HepG2 (cell line): ENCODE results near the gene MAN1A1. TPM values are rescaled to one million over a fixed set of nuclear protein-coding genes. Genes with fewer than 3 reads are reported as not detected.

Source experiments
- ATAC-seq: fragments of 200-7000 bp; cut with Tn5 transposase; 3 replicates; pipeline ENCODE4 v1.9.1; 2020; ENCODE audit warnings: mild to moderate bottlenecking, moderate library complexity
- BruUV-seq: library from RNA; stranded (reverse); fragments of 400-500 nt; replicated peaks from 2 replicates; lab custom pipeline; 2021; lab: Mats Ljungman, UMichigan
- CTCF ChIA-PET: fragments of 300-600 bp; formaldehyde crosslinking; extraction: SDS; loops from one replicate; lab custom pipeline; 2021; ENCODE audit warnings: low total read pairs, inconsistent platforms, low intra/inter-chr PET ratio; lab: Yijun Ruan, JAX
- POLR2A ChIA-PET: fragments of 350-600 bp; sonication (Branson Sonifier 250); formaldehyde crosslinking; loops from one replicate; lab custom pipeline; 2020; ENCODE audit warnings: antibody characterized with exemption, inconsistent platforms; lab: Yijun Ruan, JAX
- DNase-seq: peaks from one replicate; pipeline ENCODE4 v3.0.0-alpha.2; 2015; ENCODE audit warnings: low spot score
- FAIRE-seq: peaks from 3 replicates; lab custom pipeline; 2011; peaks lifted over from hg19 to GRCh38; lab: Jason Lieb, UNC
- H2AFZ ChIP-seq: one replicate; pipeline ENCODE4 v1.6.1; 2011; ENCODE audit warnings: low read length, inconsistent platforms
- H3K27ac ChIP-seq: fragments of 300-600 bp; 3 replicates; pipeline ENCODE4 v1.8.0; 2011; ENCODE audit warnings: mixed run types, mild to moderate bottlenecking, mixed read lengths, low read length, inconsistent platforms; ENCODE audit not compliant: insufficient read depth; ENCODE audit errors: extremely low read length
- H3K27me3 ChIP-seq, 2 experiments: fragments of 200-600 bp in 1 of 2; 2 replicates in 1 of 2; 3 replicates in 1 of 2; pipeline versions ENCODE4 v1.6.0 to v1.8.0; 2011; ENCODE audit warnings: low read length in 2 of 2, mild to moderate bottlenecking in 2 of 2, moderate library complexity in 2 of 2, inconsistent platforms in 1 of 2; ENCODE audit not compliant: insufficient read depth in 2 of 2, control insufficient read depth in 1 of 2
- H3K36me3 ChIP-seq, 2 experiments: fragments of 200-600 bp in 1 of 2; replicated peaks in 1 of 2; 2 replicates in 1 of 2; 3 replicates in 1 of 2; pipeline versions ENCODE4 v1.5.1 to v1.8.0; 2011; ENCODE audit warnings: low read length in 2 of 2, inconsistent platforms in 1 of 2; ENCODE audit not compliant: insufficient read depth in 2 of 2, control insufficient read depth in 1 of 2
- H3K4me1 ChIP-seq: 2 replicates; pipeline ENCODE4 v1.5.1; 2012; ENCODE audit warnings: low read length, inconsistent platforms; ENCODE audit not compliant: insufficient read depth
- H3K4me2 ChIP-seq: 2 replicates; pipeline ENCODE4 v1.6.0; 2011; ENCODE audit warnings: low read depth, low read length, inconsistent platforms
- H3K4me3 ChIP-seq, 3 experiments: fragments of 200-600 bp in 1 of 3; sonication (generic), shearing (Covaris generic) in 1 of 3; replicated peaks in 1 of 3; 2 replicates each; pipeline ENCODE4 v1.5.1; 2011 to 2016; ENCODE audit warnings: low read length in 3 of 3, inconsistent platforms in 2 of 3, low read depth in 2 of 3, mild to moderate bottlenecking in 2 of 3, control low read depth in 1 of 3, mixed read lengths in 1 of 3; ENCODE audit not compliant: insufficient read depth in 1 of 3
- H3K79me2 ChIP-seq: one replicate; pipeline ENCODE4 v1.6.1; 2011; ENCODE audit warnings: low read length, inconsistent platforms; ENCODE audit not compliant: insufficient read depth
- H3K9ac ChIP-seq: 2 replicates; pipeline ENCODE4 v1.6.0; 2011; ENCODE audit warnings: mild to moderate bottlenecking, low read depth, low read length, inconsistent platforms; ENCODE audit not compliant: insufficient read depth
- H3K9me3 ChIP-seq: 2 replicates; pipeline ENCODE4 v1.5.1; 2012; ENCODE audit warnings: mild to moderate bottlenecking, low read length
- H4K20me1 ChIP-seq: 2 replicates; pipeline ENCODE4 v1.6.0; 2011; ENCODE audit warnings: inconsistent platforms, mild to moderate bottlenecking, low read length, moderate library complexity; ENCODE audit not compliant: insufficient read depth
- BRD4 ChIP-seq: sonication (generic); formaldehyde crosslinking; IDR thresholded peaks from 2 replicates; pipeline ENCODE4 v1.4.0; 2020; ENCODE audit warnings: missing genetic modification reagents
- GABPB1 ChIP-seq: IDR thresholded peaks from 2 replicates; pipeline ENCODE4 v1.6.1; 2016; ENCODE audit warnings: mild to moderate bottlenecking, missing genetic modification reagents, moderate library complexity, missing compliant biosample characterization
- HNF4A ChIP-seq: sonication (generic); formaldehyde crosslinking; IDR thresholded peaks from 2 replicates; pipeline ENCODE4 v1.4.0; 2020; ENCODE audit warnings: missing genetic modification reagents
- POGZ ChIP-seq: sonication (generic); formaldehyde crosslinking; IDR thresholded peaks from 2 replicates; pipeline ENCODE4 v1.4.0; 2020; ENCODE audit warnings: mild to moderate bottlenecking, missing genetic modification reagents
- PPARG ChIP-seq: conservative IDR thresholded peaks from 2 replicates; pipeline ENCODE4 v1.6.1; 2016; ENCODE audit warnings: missing biosample characterization, missing genetic modification reagents
- ZNF143 ChIP-seq: sonication (generic); formaldehyde crosslinking; IDR thresholded peaks from 2 replicates; pipeline ENCODE4 v1.4.0; 2020; ENCODE audit warnings: missing genetic modification reagents
- ZNF326 ChIP-seq: sonication (generic); formaldehyde crosslinking; IDR thresholded peaks from 2 replicates; pipeline ENCODE4 v1.4.0; 2020; ENCODE audit warnings: missing genetic modification reagents, borderline replicate concordance
- WGBS: methylation state at CpG from one replicate; pipeline ENCODE4 v1.1.6; 2017; ENCODE audit warnings: low lambda C conversion rate; 5-methylcytosine and 5-hydroxymethylcytosine counted together
- in situ Hi-C: cut with HindIII; loops from 2 replicates; pipeline ENCODE4 v1.10.0; 2017; ENCODE audit warnings: low pct_unique_long_range_greater_than_20kb; ENCODE audit not compliant: extremely low pct_ligation_motif_present
- intact Hi-C: fragments of 100-400 bp; cut with micrococcal nuclease; formaldehyde crosslinking; loops from one replicate; pipeline ENCODE4 v1.10.0; 2022; ENCODE audit not compliant: unreplicated experiment
- polyA plus RNA-seq, 8 experiments: library from polyadenylated mRNA; depleted of rRNA in 3 of 8; stranded (reverse) in 7 of 8; unstranded in 1 of 8; fragments of >200 nt; fragmentation: Illumina TruSeq in 4 of 8; extraction: Trizol in 4 of 8; gene quantifications; 2 replicates each; pipeline versions ENCODE4 v1.2.1 to v1.2.3, GENCODE V29; 2011 to 2016; ENCODE audit warnings: low read depth in 4 of 8, missing spikeins in 1 of 8, mixed read lengths in 1 of 8; ENCODE audit not compliant: insufficient read depth in 1 of 8
- total RNA-seq, 5 experiments: library from RNA; depleted of rRNA; stranded (reverse); fragments of >200 nt; fragmentation: Illumina TruSeq; extraction: Trizol; gene quantifications; 2 replicates each; pipeline ENCODE4 v1.2.3, GENCODE V29; 2016; ENCODE audit warnings: low read depth in 1 of 5
- TF ChIP-seq, protein P1 (sequence below): sonication (generic); formaldehyde crosslinking; IDR thresholded peaks from 2 replicates; pipeline ENCODE4 v1.4.0; 2020; ENCODE audit warnings: missing genetic modification reagents
- TF ChIP-seq, protein P2 (sequence below): sonication (generic); formaldehyde crosslinking; IDR thresholded peaks from 2 replicates; pipeline ENCODE4 v1.5.0; 2020; ENCODE audit warnings: missing genetic modification reagents, mild to moderate bottlenecking, borderline replicate concordance
- TF ChIP-seq, protein P3 (sequence below): IDR thresholded peaks from 2 replicates; pipeline ENCODE4 v1.4.0; 2020; ENCODE audit warnings: mild to moderate bottlenecking, missing genetic modification reagents
- TF ChIP-seq, protein P4 (sequence below): IDR thresholded peaks from 2 replicates; pipeline ENCODE4 v1.6.1; 2012; ENCODE audit warnings: low read depth, low read length, improper control_type of control experiment

Gene MAN1A1
- total and polyA plus RNA-seq, 2 of the 13 experiments (the other 11 are each of a cell fraction or from before 2014, with no cell fraction given): 156 to 236 TPM

DNA sequence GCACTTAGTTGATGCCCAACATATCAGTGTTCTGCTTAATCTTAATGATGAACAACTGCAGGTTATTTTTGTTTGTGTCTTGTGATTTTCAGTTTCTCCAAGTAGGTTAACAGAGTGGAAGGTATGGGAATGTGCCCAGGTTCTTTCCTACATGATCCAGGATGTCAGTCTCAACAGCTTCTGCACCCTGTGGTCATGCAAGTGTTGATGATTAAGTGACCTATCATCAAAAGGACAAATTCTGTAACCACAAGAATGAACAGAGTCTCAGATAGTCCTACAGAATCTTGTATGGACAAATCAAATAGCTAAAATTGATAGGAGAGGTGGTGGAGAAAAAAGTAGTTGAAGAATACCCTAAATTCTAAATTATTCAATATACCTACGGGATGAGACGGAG lies 26.1 kb downstream of the MAN1A1 start:
- in situ Hi-C loops: no loop called here
- CTCF ChIA-PET: no interaction called here
- 97% methylated on average over 2 of the region's 2 CpGs for WGBS

DNA sequence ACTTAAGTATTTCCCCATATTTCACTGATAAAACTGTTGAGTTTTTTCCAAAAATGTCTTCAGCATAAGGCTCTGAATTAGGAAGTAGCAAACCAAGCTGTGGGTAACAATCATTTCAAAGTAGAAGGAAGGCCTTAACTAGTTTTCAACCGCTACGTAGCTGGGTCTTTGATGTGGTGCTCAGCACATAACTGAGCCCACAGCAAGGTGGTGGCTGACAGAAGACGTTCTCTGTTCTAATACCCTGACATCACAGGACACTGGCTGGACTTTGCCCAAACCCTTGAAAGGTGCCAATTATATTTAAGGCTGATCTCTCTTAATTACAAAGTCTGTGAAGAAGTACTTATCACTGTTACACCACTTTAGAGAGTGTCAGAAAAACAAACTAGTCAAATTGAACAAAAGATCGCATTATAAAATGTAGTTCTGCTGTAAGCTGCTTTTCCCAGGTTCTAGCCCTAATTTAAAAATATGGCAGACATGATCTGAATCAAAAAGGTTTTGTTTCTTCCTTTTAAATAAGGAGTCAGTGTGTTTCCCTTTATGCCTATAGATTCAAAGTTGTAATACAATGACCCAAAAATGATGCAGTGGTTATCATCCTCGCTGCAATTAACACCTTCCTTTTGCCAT lies 26.7 kb downstream of the MAN1A1 start:
- H4K20me1 ChIP-seq: peaks cover 96% of the 10 kb centered on the region
- peaks cover 82% of the 10 kb centered on the region for H3K4me1 ChIP-seq
- no peak overlapping the region for H2AFZ ChIP-seq
- in situ Hi-C loops: no loop called here
- WGBS: 79% methylated on average over 5 of the region's 5 CpGs
- H3K9me3 ChIP-seq: no peaks in the 10 kb centered on the region
- no peak overlapping the region for H3K9ac ChIP-seq
- BruUV-seq: no TSS peak
- no peak for ATAC-seq
- POLR2A ChIA-PET: interaction anchor here (1.2 to 1.3 kb wide), 2 partner anchors 12 to 28 kb away, joined by 3 to 4 read pairs; no protein-coding TSS in a partner anchor
- DNase-seq: no peak
- H3K36me3 ChIP-seq: peaks cover 22 to 65% of the 10 kb centered on the region in 2 experiments
- intact Hi-C loops: no loop called here
- H3K4me3 ChIP-seq: no peak overlapping the region
- H3K4me2 ChIP-seq: no peak overlapping the region
- H3K27ac ChIP-seq: no peak overlapping the region
- FAIRE-seq: no peak
- H3K79me2 ChIP-seq: peaks cover 100% of the 10 kb centered on the region
- CTCF ChIA-PET: no interaction called here
- H3K27me3 ChIP-seq: no peaks in the 10 kb centered on the region
- TF ChIP-seq, protein P1, sequence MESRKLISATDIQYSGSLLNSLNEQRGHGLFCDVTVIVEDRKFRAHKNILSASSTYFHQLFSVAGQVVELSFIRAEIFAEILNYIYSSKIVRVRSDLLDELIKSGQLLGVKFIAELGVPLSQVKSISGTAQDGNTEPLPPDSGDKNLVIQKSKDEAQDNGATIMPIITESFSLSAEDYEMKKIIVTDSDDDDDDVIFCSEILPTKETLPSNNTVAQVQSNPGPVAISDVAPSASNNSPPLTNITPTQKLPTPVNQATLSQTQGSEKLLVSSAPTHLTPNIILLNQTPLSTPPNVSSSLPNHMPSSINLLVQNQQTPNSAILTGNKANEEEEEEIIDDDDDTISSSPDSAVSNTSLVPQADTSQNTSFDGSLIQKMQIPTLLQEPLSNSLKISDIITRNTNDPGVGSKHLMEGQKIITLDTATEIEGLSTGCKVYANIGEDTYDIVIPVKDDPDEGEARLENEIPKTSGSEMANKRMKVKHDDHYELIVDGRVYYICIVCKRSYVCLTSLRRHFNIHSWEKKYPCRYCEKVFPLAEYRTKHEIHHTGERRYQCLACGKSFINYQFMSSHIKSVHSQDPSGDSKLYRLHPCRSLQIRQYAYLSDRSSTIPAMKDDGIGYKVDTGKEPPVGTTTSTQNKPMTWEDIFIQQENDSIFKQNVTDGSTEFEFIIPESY (CRISPR knock-in tag): peak; percentile 87
- TF ChIP-seq, protein P2, sequence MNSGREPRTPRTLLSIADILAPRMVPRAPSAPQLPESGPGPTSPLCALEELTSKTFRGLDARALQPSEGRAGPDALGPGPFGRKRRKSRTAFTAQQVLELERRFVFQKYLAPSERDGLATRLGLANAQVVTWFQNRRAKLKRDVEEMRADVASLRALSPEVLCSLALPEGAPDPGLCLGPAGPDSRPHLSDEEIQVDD: no peak
- TF ChIP-seq, protein P3, sequence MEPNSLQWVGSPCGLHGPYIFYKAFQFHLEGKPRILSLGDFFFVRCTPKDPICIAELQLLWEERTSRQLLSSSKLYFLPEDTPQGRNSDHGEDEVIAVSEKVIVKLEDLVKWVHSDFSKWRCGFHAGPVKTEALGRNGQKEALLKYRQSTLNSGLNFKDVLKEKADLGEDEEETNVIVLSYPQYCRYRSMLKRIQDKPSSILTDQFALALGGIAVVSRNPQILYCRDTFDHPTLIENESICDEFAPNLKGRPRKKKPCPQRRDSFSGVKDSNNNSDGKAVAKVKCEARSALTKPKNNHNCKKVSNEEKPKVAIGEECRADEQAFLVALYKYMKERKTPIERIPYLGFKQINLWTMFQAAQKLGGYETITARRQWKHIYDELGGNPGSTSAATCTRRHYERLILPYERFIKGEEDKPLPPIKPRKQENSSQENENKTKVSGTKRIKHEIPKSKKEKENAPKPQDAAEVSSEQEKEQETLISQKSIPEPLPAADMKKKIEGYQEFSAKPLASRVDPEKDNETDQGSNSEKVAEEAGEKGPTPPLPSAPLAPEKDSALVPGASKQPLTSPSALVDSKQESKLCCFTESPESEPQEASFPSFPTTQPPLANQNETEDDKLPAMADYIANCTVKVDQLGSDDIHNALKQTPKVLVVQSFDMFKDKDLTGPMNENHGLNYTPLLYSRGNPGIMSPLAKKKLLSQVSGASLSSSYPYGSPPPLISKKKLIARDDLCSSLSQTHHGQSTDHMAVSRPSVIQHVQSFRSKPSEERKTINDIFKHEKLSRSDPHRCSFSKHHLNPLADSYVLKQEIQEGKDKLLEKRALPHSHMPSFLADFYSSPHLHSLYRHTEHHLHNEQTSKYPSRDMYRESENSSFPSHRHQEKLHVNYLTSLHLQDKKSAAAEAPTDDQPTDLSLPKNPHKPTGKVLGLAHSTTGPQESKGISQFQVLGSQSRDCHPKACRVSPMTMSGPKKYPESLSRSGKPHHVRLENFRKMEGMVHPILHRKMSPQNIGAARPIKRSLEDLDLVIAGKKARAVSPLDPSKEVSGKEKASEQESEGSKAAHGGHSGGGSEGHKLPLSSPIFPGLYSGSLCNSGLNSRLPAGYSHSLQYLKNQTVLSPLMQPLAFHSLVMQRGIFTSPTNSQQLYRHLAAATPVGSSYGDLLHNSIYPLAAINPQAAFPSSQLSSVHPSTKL (CRISPR knock-in tag): 0 out of 2 replicates have a peak, but pooled peaks have one; percentile 9

More for the DNA sequence above, 26.1 kb downstream of the MAN1A1 start:
- POLR2A ChIA-PET: interaction anchor here (0.9 to 1.3 kb wide), 3 partner anchors 17 to 27 kb away, joined by 3 to 4 read pairs (median 3); no protein-coding TSS in a partner anchor
- Histone ChIP-seq H2AFZ (no peak overlapping the region), H3K27me3 (no peaks in the 10 kb centered on the region), H4K20me1 (peaks cover 96% of the 10 kb centered on the region), H3K36me3 (peaks cover 20 to 65% of the 10 kb centered on the region in 2 experiments), H3K4me2 (no peak overlapping the region), H3K27ac (no peak overlapping the region), H3K9ac (no peak overlapping the region), H3K79me2 (peaks cover 100% of the 10 kb centered on the region), H3K4me3 (no peak overlapping the region)
- FAIRE-seq: no peak
- no peak for ATAC-seq
- no TSS peak for BruUV-seq
- no peak for DNase-seq
- intact Hi-C loops: no loop called here
- no peak for TF ChIP-seq ZNF143 (CRISPR knock-in tag)
- no peak for TF ChIP-seq BRD4 (CRISPR knock-in tag)
- no peak for TF ChIP-seq POGZ (CRISPR knock-in tag)
- no peak for TF ChIP-seq HNF4A (CRISPR knock-in tag)
- 0 out of 2 replicates have a peak, but pooled peaks have one; percentile 16 for TF ChIP-seq PPARG (CRISPR knock-in tag)
- TF ChIP-seq, protein P4, sequence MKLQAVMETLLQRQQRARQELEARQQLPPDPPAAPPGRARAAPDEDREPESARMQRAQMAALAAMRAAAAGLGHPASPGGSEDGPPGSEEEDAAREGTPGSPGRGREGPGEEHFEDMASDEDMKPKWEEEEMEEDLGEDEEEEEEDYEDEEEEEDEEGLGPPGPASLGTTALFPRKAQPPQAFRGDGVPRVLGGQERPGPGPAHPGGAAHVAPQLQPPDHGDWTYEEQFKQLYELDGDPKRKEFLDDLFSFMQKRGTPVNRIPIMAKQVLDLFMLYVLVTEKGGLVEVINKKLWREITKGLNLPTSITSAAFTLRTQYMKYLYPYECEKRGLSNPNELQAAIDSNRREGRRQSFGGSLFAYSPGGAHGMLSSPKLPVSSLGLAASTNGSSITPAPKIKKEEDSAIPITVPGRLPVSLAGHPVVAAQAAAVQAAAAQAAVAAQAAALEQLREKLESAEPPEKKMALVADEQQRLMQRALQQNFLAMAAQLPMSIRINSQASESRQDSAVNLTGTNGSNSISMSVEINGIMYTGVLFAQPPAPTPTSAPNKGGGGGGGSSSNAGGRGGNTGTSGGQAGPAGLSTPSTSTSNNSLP: no peak
- TF ChIP-seq ZNF326: no peak
- TF ChIP-seq GABPB1 (CRISPR knock-in tag): no peak
- TF ChIP-seq, all 625 proteins: peak for 1
- Histone ChIP-seq H3K9me3 (no peaks in the 10 kb centered on the region), H3K4me1 (peaks cover 89% of the 10 kb centered on the region)
